ENCODE data around the gene KCTD7.
"Not testable (repeated sequence)": the region's sequence is repeated elsewhere in the genome, so short reads cannot be mapped to it uniquely, and the experiment has no call there.

DNA sequence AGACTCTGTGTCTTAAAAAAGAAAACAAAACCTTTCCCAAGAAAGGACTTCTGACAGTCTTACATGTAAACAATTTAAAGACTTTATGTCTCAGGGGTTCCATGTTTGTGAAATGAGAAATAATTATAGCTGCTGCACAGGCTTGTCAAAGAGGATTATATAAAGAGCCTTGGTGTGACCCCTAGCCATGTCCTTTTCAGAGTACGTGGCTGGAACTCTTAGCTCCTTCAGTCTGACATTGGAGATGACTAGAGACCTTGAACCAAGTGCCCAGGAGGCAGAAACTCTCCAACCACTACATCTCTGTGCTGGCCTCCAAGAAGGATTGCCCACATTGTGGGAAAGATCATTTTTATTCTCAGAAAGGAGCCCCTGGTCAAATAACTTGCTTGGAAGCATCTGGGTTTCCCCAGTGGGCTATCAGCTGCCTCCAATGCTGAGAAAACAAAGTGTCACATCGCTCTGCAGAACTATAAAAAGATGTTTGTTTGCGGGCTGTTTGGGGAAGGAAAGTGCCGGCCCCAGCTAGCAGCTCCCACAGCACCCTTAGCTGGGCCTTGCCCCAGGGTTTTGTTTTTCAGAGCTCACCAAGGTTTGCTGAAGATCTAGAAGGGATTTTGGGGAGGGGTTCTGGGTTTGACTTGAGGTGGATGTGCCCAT lies 6.8 kb downstream of the KCTD7 start:
- TF ChIP-seq RAD21 (conservative IDR thresholded peaks at IDR 0.05); EP300 (conservative IDR thresholded peaks at IDR 0.05; ENCODE audit: poor library complexity, severe bottlenecking); EZH2 (IDR thresholded peaks at IDR 0.05; ENCODE audit: borderline replicate concordance, insufficient read depth, low read length, poor library complexity, severe bottlenecking); SMC3 (conservative IDR thresholded peaks at IDR 0.05; ENCODE audit: poor library complexity); POLR2AphosphoS5 (IDR thresholded peaks at IDR 0.05); MXI1 (conservative IDR thresholded peaks at IDR 0.05; ENCODE audit: poor library complexity, severe bottlenecking): not testable (repeated sequence)
- TF ChIP-seq, protein P1, sequence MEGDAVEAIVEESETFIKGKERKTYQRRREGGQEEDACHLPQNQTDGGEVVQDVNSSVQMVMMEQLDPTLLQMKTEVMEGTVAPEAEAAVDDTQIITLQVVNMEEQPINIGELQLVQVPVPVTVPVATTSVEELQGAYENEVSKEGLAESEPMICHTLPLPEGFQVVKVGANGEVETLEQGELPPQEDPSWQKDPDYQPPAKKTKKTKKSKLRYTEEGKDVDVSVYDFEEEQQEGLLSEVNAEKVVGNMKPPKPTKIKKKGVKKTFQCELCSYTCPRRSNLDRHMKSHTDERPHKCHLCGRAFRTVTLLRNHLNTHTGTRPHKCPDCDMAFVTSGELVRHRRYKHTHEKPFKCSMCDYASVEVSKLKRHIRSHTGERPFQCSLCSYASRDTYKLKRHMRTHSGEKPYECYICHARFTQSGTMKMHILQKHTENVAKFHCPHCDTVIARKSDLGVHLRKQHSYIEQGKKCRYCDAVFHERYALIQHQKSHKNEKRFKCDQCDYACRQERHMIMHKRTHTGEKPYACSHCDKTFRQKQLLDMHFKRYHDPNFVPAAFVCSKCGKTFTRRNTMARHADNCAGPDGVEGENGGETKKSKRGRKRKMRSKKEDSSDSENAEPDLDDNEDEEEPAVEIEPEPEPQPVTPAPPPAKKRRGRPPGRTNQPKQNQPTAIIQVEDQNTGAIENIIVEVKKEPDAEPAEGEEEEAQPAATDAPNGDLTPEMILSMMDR (IDR thresholded peaks at IDR 0.05; ENCODE audit: poor library complexity, severe bottlenecking): not testable (repeated sequence)
- TF ChIP-seq, protein P2, sequence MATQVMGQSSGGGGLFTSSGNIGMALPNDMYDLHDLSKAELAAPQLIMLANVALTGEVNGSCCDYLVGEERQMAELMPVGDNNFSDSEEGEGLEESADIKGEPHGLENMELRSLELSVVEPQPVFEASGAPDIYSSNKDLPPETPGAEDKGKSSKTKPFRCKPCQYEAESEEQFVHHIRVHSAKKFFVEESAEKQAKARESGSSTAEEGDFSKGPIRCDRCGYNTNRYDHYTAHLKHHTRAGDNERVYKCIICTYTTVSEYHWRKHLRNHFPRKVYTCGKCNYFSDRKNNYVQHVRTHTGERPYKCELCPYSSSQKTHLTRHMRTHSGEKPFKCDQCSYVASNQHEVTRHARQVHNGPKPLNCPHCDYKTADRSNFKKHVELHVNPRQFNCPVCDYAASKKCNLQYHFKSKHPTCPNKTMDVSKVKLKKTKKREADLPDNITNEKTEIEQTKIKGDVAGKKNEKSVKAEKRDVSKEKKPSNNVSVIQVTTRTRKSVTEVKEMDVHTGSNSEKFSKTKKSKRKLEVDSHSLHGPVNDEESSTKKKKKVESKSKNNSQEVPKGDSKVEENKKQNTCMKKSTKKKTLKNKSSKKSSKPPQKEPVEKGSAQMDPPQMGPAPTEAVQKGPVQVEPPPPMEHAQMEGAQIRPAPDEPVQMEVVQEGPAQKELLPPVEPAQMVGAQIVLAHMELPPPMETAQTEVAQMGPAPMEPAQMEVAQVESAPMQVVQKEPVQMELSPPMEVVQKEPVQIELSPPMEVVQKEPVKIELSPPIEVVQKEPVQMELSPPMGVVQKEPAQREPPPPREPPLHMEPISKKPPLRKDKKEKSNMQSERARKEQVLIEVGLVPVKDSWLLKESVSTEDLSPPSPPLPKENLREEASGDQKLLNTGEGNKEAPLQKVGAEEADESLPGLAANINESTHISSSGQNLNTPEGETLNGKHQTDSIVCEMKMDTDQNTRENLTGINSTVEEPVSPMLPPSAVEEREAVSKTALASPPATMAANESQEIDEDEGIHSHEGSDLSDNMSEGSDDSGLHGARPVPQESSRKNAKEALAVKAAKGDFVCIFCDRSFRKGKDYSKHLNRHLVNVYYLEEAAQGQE (IDR thresholded peaks at IDR 0.05; ENCODE audit: borderline replicate concordance): not testable (repeated sequence)
